ENCODE results near the gene BCL11B.

Gene BCL11B

GRCh38 chr14:99175331-99176155 is 96.5 kb downstream of the BCL11B start:
- TF ChIP-seq TARDBP (IDR thresholded peaks at IDR 0.05) (no peak), FOXM1 (IDR thresholded peaks at IDR 0.05; ENCODE audit: borderline replicate concordance) (no peak), NFRKB (IDR thresholded peaks at IDR 0.05) (no peak), ARNT (IDR thresholded peaks at IDR 0.05) (no peak), FOXK2 (IDR thresholded peaks at IDR 0.05) (no peak), L3MBTL2 (conservative IDR thresholded peaks at IDR 0.05) (no peak), ZNF384 (IDR thresholded peaks at IDR 0.05) (no peak)
- TF ChIP-seq, protein P1, sequence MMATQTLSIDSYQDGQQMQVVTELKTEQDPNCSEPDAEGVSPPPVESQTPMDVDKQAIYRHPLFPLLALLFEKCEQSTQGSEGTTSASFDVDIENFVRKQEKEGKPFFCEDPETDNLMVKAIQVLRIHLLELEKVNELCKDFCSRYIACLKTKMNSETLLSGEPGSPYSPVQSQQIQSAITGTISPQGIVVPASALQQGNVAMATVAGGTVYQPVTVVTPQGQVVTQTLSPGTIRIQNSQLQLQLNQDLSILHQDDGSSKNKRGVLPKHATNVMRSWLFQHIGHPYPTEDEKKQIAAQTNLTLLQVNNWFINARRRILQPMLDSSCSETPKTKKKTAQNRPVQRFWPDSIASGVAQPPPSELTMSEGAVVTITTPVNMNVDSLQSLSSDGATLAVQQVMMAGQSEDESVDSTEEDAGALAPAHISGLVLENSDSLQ (IDR thresholded peaks at IDR 0.05), result no peak
- ChIA-PET POLR2A (no interaction called here), CTCF (no interaction called here)
- DNase-seq (ENCODE audit: extremely low spot score), result no peak

DNA sequence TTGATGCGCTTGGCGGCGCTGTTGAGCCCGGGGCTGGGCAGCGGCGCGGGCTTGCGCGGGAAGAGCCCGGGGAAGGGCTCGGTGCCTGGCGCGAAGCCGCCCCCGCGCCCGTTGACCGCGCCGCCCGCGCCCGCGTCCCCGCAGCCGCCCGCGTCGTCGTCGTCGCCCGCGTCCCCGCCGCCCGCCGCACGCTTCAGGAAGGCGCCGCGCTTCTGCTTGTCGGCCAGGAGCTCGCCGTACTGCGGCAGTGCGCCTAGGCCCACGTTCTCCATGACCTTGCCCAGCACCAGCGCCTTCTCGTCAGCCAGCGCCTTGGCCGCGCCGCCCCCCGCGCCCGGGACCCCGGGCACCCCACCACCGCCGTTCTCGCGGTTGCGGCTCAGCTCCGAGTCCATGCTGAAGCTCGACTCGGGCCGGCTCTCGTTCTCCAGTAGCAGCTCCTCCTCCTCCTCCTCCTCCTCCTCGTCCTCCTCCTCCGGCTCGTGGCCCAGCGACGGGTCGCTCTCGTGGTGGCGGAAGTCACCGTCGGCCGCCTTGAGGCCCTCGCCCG is 97.2 kb downstream of the BCL11B start:
- ChIA-PET CTCF (no interaction called here), POLR2A (no interaction called here)
- TF ChIP-seq BHLHE40 (IDR thresholded peaks at IDR 0.05; ENCODE audit: borderline replicate concordance) (no peak), ZNF384 (IDR thresholded peaks at IDR 0.05) (no peak), FOXM1 (IDR thresholded peaks at IDR 0.05; ENCODE audit: borderline replicate concordance) (no peak), FOXK2 (IDR thresholded peaks at IDR 0.05) (no peak), FOXA1 (IDR thresholded peaks at IDR 0.05) (no peak), CTBP1 (IDR thresholded peaks at IDR 0.05; ENCODE audit: borderline replicate concordance) (no peak), TARDBP (IDR thresholded peaks at IDR 0.05) (no peak), SP1 (IDR thresholded peaks at IDR 0.05) (no peak), SUZ12 (IDR thresholded peaks at IDR 0.05) (no peak), LEF1 (IDR thresholded peaks at IDR 0.05; ENCODE audit: borderline replicate concordance) (no peak), L3MBTL2 (conservative IDR thresholded peaks at IDR 0.05) (no peak), HDGF (IDR thresholded peaks at IDR 0.05; ENCODE audit: borderline replicate concordance) (no peak), ARNT (IDR thresholded peaks at IDR 0.05) (no peak), NFRKB (IDR thresholded peaks at IDR 0.05) (no peak), ELF4 (IDR thresholded peaks at IDR 0.05) (no peak)
- TF ChIP-seq, protein P1 (IDR thresholded peaks at IDR 0.05), result no peak
- DNase-seq (ENCODE audit: extremely low spot score), result no peak

- ChIA-PET POLR2A (no interaction called here), CTCF (no interaction called here)
- DNase-seq (ENCODE audit: extremely low spot score), result no peak
- TF ChIP-seq HDGF (IDR thresholded peaks at IDR 0.05; ENCODE audit: borderline replicate concordance) (no peak), ARNT (IDR thresholded peaks at IDR 0.05) (no peak), L3MBTL2 (conservative IDR thresholded peaks at IDR 0.05) (no peak), SP1 (IDR thresholded peaks at IDR 0.05) (no peak), TARDBP (IDR thresholded peaks at IDR 0.05) (no peak), NFRKB (IDR thresholded peaks at IDR 0.05) (no peak), BHLHE40 (IDR thresholded peaks at IDR 0.05; ENCODE audit: borderline replicate concordance) (no peak), ELF4 (IDR thresholded peaks at IDR 0.05) (no peak)
- TF ChIP-seq, protein P1 (IDR thresholded peaks at IDR 0.05), result no peak
These were observed 97.8 kb downstream of the BCL11B start for GRCh38 chr14:99174081-99174769.

DNA sequence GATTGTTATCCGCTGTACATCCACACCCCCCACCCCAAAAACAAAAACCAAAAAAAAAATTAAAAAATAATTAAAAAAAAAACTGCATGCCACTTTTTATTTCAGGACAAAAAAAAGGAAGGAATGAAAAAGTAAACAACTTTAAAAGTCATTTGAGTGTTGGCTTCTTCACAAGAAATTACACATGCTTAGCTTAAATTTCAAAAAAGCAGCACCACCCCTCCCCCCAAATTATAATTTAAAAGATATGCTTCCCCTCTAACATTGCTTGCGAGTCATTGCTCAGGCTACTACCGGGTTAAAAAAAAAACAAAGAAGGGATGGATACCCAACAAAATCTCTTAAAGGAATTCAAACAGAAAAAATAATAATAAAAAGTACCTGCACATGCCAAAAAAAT is 98.5 kb downstream of the BCL11B start:
- POLR2A ChIA-PET, result no interaction called here
- no peak for DNase-seq (ENCODE audit: extremely low spot score)
- TF ChIP-seq L3MBTL2 (conservative IDR thresholded peaks at IDR 0.05) (no peak), FOXA1 (IDR thresholded peaks at IDR 0.05) (no peak), LEF1 (IDR thresholded peaks at IDR 0.05; ENCODE audit: borderline replicate concordance) (no peak), SP1 (IDR thresholded peaks at IDR 0.05) (no peak), HDGF (IDR thresholded peaks at IDR 0.05; ENCODE audit: borderline replicate concordance) (no peak), ARNT (IDR thresholded peaks at IDR 0.05) (no peak), NFRKB (IDR thresholded peaks at IDR 0.05) (no peak), CTBP1 (IDR thresholded peaks at IDR 0.05; ENCODE audit: borderline replicate concordance) (no peak), SUZ12 (IDR thresholded peaks at IDR 0.05) (no peak), FOXM1 (IDR thresholded peaks at IDR 0.05; ENCODE audit: borderline replicate concordance) (no peak), BHLHE40 (IDR thresholded peaks at IDR 0.05; ENCODE audit: borderline replicate concordance) (no peak), ZNF384 (IDR thresholded peaks at IDR 0.05) (no peak), FOXK2 (IDR thresholded peaks at IDR 0.05) (no peak), ELF4 (IDR thresholded peaks at IDR 0.05) (no peak), TARDBP (IDR thresholded peaks at IDR 0.05) (no peak)
- TF ChIP-seq, protein P1 (IDR thresholded peaks at IDR 0.05), result no peak
- CTCF ChIA-PET, result no interaction called here

- no peak for DNase-seq (ENCODE audit: extremely low spot score)
- TF ChIP-seq ARNT (IDR thresholded peaks at IDR 0.05), result no peak
- CTCF ChIA-PET, result no interaction called here
- POLR2A ChIA-PET, result no interaction called here
These were observed 98.9 kb downstream of the BCL11B start for GRCh38 chr14:99173086-99173485.

Measured in HEK293T (cell line).